Measurements from ENCODE around the gene ETV6. TPM values are rescaled to one million over a fixed set of nuclear protein-coding genes. Genes with fewer than 3 reads are reported as not detected.

The ETV6 gene
- polyA plus RNA-seq, 3 donors = 6.8 to 45.1 (median 11.7) TPM

DNA sequence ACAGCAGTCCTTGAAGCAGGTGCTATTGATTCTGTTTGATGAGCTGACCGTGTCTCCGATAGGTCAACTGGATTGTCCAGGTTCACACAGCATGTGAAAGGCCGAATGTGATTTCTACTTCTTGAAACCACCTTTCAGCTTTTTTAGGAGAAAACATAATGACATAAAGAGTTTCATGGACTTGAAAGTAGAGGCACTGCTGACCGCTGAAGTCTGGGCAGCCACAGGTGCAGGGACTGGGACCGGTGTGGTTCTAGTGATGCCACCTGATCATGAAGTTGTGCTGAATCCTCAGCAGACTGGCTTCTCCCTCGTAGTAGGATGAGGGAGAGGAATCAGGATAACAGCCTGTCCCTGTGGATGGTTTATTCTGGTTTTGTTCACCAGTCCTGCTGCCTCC is 108.1 kb downstream of the ETV6 start:
- intact Hi-C loops (cut with micrococcal nuclease) = loop anchor here in 1 of 2 donors (10.0 kb wide), 1 partner anchor 77 kb away; no protein-coding TSS in a partner anchor
- H3K27ac ChIP-seq (ENCODE audit: low read depth in 1 of 2, low read length in 2 of 2) = peak overlapping the region; percentile 81 to 90

DNA sequence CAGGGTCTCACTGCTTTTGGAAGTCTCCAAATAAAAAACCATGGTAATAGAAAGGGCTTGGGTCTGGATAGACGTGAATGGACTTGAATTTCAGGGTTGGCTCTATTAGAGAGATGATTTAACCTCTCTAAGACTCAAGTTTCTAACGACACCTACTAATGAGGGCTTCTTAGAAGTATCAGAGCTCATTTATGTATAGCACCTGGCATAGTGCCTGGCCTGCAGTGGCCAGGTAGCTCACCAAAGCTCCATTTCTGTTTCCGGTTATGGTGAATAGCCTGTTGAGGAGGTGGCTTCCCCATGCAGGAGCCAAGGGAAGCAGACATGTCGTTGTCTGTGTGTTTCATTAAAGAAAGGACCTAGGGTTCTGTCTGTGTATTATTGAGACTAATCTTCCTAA is 108.6 kb downstream of the ETV6 start:
- Histone ChIP-seq H3K27me3 (ENCODE audit: control insufficient read depth in 2 of 2, insufficient read depth in 2 of 2, low read length in 2 of 2) (no peaks in the 10 kb centered on the region), H3K79me2 (ENCODE audit: insufficient read depth, low read length) (peaks cover 100% of the 10 kb centered on the region), H3K36me3 (replicated peaks in 1 of 2; ENCODE audit: control insufficient read depth in 1 of 2, insufficient read depth in 2 of 2, low read length in 2 of 2) (peaks cover 24 to 52% of the 10 kb centered on the region in 2 donors), H2AFZ (ENCODE audit: insufficient read depth, low read depth, low read length, poor library complexity, severe bottlenecking) (no peak overlapping the region), H3K9ac (ENCODE audit: insufficient read depth, low read length, poor library complexity, severe bottlenecking) (peak overlapping the region; percentile 55), H3K4me3 (replicated peaks in 1 of 3; ENCODE audit: low read depth in 2 of 3, low read length in 3 of 3) (peak overlapping the region in 1 of 3 experiments; percentile 30), H4K20me1 (ENCODE audit: insufficient read depth, low read length) (no peaks in the 10 kb centered on the region), H3K4me2 (replicated peaks; ENCODE audit: extremely low read depth, low read length, poor library complexity, severe bottlenecking) (peak overlapping the region; percentile 45), H3K4me1 (ENCODE audit: control insufficient read depth in 1 of 2, insufficient read depth in 2 of 2, low read length in 2 of 2) (peaks cover 57 to 81% of the 10 kb centered on the region in 2 donors), H3K27ac (ENCODE audit: low read depth in 1 of 2, low read length in 2 of 2) (peak overlapping the region; percentile 81 to 90), H3K9me3 (replicated peaks in 1 of 2; ENCODE audit: control insufficient read depth in 1 of 2, insufficient read depth in 1 of 2, low read length in 2 of 2) (no peaks in the 10 kb centered on the region)
- Mint-ChIP-seq H3K27me3 (ENCODE audit: low read depth in 3 of 3) (no peaks in the 10 kb centered on the region), H3K27ac (peak overlapping the region; percentile 91 to 98 (median 96)), H3K9me3 (peaks cover 0 to 2% (median 0%) of the 10 kb centered on the region in 7 donors), H3K4me1 (peaks cover 76% of the 10 kb centered on the region), H3K36me3 (peaks cover 58 to 65% of the 10 kb centered on the region in 2 donors), H3K4me3 (no peak overlapping the region)
- intact Hi-C loops (cut with micrococcal nuclease) = loop anchor here (2.0 to 10.0 kb wide), 2 partner anchors 73 to 77 kb away; no protein-coding TSS in a partner anchor
- DNase-seq = no peak
- TF ChIP-seq, protein P1, sequence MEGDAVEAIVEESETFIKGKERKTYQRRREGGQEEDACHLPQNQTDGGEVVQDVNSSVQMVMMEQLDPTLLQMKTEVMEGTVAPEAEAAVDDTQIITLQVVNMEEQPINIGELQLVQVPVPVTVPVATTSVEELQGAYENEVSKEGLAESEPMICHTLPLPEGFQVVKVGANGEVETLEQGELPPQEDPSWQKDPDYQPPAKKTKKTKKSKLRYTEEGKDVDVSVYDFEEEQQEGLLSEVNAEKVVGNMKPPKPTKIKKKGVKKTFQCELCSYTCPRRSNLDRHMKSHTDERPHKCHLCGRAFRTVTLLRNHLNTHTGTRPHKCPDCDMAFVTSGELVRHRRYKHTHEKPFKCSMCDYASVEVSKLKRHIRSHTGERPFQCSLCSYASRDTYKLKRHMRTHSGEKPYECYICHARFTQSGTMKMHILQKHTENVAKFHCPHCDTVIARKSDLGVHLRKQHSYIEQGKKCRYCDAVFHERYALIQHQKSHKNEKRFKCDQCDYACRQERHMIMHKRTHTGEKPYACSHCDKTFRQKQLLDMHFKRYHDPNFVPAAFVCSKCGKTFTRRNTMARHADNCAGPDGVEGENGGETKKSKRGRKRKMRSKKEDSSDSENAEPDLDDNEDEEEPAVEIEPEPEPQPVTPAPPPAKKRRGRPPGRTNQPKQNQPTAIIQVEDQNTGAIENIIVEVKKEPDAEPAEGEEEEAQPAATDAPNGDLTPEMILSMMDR (IDR thresholded peaks at IDR 0.05) = no peak
- WGBS (ENCODE audit: insufficient coverage) = no CpG with 5 or more reads among the region's 4 CpGs

More for the DNA sequence above, 108.1 kb downstream of the ETV6 start:
- Histone ChIP-seq H3K4me3 (replicated peaks in 1 of 3; ENCODE audit: low read depth in 2 of 3, low read length in 3 of 3) (peak overlapping the region in 1 of 3 experiments; percentile 7), H3K9ac (ENCODE audit: insufficient read depth, low read length, poor library complexity, severe bottlenecking) (no peak overlapping the region), H3K9me3 (replicated peaks in 1 of 2; ENCODE audit: control insufficient read depth in 1 of 2, insufficient read depth in 1 of 2, low read length in 2 of 2) (no peaks in the 10 kb centered on the region), H3K27me3 (ENCODE audit: control insufficient read depth in 2 of 2, insufficient read depth in 2 of 2, low read length in 2 of 2) (no peaks in the 10 kb centered on the region), H3K79me2 (ENCODE audit: insufficient read depth, low read length) (peaks cover 98% of the 10 kb centered on the region), H3K4me2 (replicated peaks; ENCODE audit: extremely low read depth, low read length, poor library complexity, severe bottlenecking) (no peak overlapping the region), H4K20me1 (ENCODE audit: insufficient read depth, low read length) (no peaks in the 10 kb centered on the region), H3K4me1 (ENCODE audit: control insufficient read depth in 1 of 2, insufficient read depth in 2 of 2, low read length in 2 of 2) (peaks cover 57 to 81% of the 10 kb centered on the region in 2 donors), H2AFZ (ENCODE audit: insufficient read depth, low read depth, low read length, poor library complexity, severe bottlenecking) (no peak overlapping the region), H3K36me3 (replicated peaks in 1 of 2; ENCODE audit: control insufficient read depth in 1 of 2, insufficient read depth in 2 of 2, low read length in 2 of 2) (peaks cover 24 to 52% of the 10 kb centered on the region in 2 donors)
- Mint-ChIP-seq H3K27me3 (ENCODE audit: low read depth in 3 of 3) (no peaks in the 10 kb centered on the region), H3K9me3 (peaks cover 0 to 2% (median 0%) of the 10 kb centered on the region in 7 donors), H3K27ac (peak overlapping the region; percentile 58 to 98 (median 93)), H3K4me1 (peaks cover 76% of the 10 kb centered on the region), H3K4me3 (no peak overlapping the region), H3K36me3 (peaks cover 58 to 70% of the 10 kb centered on the region in 2 donors)
- TF ChIP-seq, protein P1 (IDR thresholded peaks at IDR 0.05) = no peak
- 100% methylated on average over 2 of the region's 6 CpGs for WGBS (ENCODE audit: insufficient coverage)
- DNase-seq = no peak

All from CD14-positive monocyte (primary cell).